GM21717 (cell line): Measurements from ENCODE around the gene APBB2.

Source experiments
- ATAC-seq: cut with Tn5 transposase; IDR thresholded peaks from one replicate; pipeline ENCODE4 v1.9.1; 2021; ENCODE audit warnings: mild to moderate bottlenecking, moderate library complexity; ENCODE audit not compliant: unreplicated experiment

The APBB2 gene

DNA sequence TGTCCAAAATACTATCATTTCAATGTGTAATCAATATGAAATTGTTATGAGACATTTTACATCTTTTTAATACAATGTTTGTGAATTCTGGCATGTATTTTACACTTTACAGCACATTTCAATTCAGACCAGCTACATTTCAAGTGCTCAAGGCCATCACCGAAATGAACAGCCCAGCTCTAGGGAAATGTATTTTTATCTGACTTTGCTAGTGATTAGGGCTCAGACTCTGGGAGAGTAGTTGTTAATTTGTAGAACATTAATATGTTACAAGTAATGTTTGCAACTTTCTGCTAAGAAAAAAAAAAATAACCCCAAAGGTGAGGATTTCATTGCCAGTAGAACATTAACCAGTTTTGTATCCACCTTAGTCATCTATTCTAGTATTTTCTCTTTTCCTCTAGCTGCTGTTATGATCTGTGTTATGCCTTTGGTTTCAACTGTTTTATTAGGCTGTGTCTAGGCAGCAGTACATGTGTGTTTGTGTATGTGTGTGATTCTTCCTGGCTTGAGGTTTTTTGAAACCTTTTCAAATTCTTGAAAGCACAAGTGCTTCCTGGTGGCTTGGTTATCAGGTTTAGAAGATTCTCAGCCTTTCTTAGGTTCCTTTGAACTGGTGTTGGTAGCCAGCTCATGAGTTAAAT lies 338.7 kb downstream of the APBB2 start:
- ATAC-seq, result no peak

DNA sequence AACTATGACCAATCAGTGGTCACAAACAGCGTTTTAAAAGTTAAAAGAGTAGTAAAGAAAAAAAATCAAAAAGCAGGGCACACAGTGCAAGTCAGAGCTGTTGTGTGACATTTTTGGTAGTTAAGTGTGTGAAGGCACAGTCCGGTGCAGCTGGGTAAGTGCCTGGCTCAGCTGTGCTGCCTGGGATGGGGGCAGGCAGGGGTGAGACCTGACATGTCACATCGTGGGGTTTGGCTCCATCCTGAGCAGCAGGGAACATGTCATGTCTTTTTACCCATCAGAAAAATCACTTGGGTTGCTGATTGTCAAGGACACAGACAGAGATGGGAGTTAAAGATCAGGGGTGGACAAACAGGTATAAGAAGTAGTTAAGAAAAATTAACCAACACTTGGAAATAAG lies 339.4 kb downstream of the APBB2 start:
- ATAC-seq, result no peak

DNA sequence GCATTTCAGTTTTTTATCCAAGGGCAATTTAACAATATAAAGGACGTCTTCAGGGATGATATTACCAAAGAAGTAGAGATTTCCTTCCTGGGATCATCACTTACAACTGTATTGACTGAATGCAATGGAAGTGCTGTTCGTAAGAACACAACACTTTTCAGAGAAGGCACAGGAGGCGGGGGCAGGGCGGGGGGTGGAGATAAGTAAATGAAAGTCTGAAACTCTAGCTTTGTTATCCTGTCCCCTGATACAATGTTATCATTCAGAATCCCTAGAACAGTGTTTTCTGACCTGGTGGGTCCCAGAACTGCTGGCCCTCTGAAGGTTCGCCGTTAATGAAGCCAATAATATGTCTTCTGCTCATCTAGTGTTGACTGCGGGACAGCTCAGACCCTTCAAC lies 340.0 kb downstream of the APBB2 start:
- no peak for ATAC-seq

DNA sequence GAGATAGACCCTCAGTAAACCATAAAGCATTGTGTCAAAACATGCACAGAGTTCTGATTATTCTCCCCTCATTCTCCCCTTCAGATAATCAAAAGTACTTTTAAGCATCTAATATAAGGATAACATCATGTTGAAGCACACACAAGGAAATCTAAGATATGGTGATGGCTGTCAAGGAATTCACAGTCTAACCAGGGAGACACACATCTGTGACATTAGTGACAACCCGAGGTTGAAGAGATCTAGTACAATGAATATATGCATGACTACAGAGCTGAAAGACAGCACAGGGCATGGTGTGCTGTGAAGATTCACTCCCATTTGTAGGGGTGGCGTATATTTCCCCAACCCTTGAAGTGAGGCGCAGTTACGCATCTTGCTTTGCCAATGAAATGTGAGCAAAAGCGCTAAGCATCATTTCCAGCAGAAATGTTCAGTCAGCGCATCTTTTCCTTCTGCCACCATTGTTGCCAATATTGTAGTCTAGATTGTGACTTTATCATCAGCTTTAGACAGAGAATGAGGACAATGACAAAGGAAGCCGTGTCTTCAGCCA lies 342.6 kb downstream of the APBB2 start:
- no peak for ATAC-seq

GRCh38 chr4:40870150-40870549 lies 344.2 kb downstream of the APBB2 start:
- ATAC-seq, result no peak

- no peak for ATAC-seq
These were observed 348.6 kb downstream of the APBB2 start for GRCh38 chr4:40865696-40866095.

GRCh38 chr4:40864531-40864930 lies 349.8 kb downstream of the APBB2 start:
- no peak for ATAC-seq

GRCh38 chr4:40858962-40859361 lies 355.4 kb downstream of the APBB2 start:
- no peak for ATAC-seq

DNA sequence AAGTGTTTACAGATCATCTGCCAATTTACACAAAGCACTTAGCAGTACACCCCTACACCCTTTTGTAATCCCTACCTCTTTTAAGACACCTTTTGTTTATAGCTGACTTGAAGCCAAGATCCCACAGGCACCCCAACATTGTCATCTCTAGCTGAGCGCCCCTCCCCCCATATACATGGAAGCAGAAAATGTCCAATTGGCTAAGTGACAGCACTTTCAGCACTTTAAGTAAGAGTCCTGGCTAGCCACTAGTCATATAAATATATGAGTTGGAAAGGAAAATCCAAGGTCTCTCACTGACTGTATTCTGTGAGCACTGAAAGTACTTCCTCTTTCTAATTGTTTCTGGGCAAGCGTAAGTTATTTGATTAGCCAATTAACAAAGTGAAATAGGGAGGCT lies 356.4 kb downstream of the APBB2 start:
- no peak for ATAC-seq

DNA sequence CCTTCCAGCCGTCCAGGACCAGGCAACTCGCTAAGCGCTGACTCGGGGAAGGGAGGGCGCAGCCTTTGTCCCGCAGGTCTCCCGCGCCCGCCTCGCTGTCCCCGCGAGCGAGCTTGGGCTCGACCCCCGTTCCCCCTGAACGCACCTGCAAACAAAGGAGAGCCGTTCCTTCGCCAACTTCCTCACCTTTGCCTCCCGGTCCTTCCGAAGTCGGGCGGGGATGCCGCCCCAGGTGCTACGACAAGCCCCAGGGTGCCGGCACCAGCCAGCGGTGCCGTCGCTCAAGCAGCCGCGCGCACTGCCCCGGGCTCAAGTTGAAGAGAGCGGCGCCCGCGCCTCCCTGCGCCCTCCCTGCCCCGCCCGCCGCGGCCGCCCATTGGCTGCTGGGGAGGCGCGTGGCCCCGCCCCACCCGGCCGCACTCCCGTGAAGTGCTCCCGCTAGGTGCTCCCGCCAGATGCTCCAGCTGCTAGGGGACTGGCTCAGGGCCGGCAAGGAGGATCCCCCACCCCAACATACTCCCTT lies 357.4 kb downstream of the APBB2 start:
- ATAC-seq, result peak; percentile 90

DNA sequence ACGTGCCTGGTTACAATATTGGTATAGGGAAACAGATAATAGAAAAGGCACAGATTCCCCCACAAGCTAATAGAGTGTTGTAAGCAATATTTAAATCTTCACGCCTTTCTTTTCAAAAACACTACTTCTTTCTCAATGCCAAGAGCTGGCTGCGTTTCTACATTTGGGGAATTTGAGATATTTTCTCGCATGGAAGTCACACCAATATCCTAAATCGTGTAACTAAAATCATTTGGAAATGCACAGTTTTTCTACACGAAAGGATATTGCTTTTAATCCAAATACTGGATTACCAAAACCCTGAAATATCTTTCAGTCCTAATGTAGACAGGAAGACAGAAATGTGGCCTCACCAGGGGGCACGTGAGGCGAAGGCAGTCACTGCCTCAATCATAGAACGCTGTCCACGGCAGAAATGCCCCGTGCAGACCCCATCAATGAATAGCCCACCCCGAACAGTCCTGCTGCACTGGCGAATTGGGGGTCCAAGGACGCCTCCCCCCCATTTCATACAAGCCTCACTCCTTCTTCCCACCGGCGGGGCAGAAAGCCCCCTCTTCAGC lies 358.0 kb downstream of the APBB2 start:
- no peak for ATAC-seq

DNA sequence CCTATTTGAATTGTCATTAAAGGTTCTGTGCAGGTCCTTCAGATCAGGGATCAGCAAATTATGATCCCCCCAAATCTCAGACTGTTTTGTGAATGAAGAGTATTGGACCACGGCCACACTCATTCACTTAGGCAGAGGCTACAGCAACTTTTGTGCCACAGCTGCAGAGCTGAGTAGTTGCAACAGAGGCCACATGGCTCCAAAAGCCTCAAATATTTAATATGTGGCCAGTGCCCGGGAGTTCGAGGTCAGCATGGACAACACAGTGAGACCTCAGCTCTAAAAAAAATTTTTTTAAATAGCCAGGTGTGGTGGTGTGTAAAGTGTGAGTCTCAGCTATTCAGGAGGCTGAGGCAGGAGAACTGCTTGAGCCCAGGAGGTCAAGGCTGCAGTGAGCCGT lies 363.8 kb downstream of the APBB2 start:
- ATAC-seq, result no peak

- ATAC-seq, result no peak
These were observed 365.4 kb downstream of the APBB2 start for GRCh38 chr4:40848940-40849339.

- ATAC-seq, result no peak
These were observed 366.1 kb downstream of the APBB2 start for GRCh38 chr4:40848251-40848650.

DNA sequence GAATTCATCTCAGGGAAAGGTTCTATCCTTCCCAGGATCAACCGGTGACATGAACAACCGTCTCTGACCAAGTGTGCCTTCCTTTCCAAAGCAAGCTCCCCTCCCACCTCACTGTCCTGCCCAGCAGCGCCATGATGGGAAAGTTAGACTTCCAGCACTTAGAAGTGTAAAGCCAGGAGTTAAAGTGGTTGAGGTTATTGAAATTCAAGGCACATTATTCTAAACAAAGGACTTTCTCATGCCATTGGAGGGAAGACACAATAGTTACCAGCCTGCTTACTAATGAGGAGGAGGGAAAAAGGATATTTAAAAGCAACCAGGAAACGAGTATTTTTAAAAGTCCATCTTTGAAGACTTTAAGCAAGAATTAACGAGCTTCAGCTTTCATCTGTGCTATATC lies 367.8 kb downstream of the APBB2 start:
- no peak for ATAC-seq

- no peak for ATAC-seq
These were observed 369.0 kb downstream of the APBB2 start for GRCh38 chr4:40845154-40845835.

DNA sequence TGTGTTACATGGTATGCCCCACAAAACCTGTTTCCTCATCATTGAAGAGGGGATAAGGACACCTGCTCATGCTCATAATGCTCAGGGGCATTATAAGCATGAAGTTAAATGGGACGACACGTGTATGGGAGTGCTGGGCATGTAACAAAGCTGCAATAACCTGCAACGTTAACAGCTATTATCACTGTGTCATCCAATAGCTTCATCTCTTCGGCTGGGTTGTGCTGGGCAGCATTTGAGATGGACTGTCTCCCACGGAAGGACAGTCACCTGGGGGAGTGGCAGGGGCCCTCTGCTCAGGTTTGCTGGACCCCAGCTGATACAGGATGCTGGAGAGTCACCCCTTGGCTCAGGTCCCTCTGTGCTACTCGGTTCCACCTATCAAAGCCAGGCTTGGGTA lies 370.1 kb downstream of the APBB2 start:
- ATAC-seq, result no peak

DNA sequence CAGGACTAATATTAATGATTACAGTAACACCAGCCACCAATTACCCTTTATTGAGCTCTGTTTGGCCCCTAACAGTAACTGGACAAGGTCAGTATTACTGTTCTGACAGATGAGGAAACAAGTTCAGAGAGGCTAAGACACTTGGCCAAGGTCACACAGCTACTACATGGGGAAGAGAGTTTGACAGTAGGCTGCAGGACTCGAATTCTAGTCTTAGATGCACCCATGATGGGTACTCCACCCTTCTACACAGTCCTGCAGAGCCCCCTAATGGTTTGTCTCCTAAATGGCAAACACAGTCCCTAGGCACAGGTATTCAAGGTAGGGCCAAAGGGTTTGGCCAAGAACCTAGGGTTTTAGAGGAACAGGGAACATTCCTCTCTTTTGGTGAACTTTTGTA lies 370.6 kb downstream of the APBB2 start:
- ATAC-seq, result peak; percentile 42

DNA sequence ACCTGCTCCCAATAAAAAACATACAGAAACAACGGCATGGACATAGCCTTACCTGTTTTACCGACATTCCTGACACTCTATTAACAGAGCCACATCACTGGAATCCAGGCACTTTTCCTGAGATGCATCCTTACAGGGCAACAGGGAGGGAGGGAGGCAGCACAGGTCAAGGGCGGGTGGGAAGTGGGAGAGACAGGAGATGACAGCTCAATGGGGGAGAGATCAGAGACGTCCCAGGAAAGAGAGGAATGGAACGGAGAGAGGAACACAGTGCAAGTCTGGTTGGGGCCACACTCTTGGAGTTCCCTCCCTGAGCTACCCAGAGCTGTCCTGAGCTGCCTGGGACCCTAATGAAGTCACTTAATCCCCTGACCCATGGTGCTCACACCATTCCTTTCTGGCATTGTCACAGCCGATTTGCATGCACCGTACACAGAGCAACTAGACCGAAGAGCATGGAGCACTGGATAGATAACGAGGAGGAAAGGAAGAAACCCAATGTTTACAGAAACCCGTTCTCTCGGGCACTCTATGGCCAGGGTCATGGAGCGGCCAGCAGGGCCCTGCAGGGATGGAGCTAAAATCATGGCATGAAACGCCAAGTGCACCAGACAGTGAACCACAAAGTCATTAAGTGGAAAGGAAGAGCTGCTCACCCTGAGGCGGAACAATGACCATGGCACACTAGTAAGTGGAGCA lies 371.5 kb downstream of the APBB2 start:
- no peak for ATAC-seq

- no peak for ATAC-seq
These were observed 372.0 kb downstream of the APBB2 start for GRCh38 chr4:40842318-40842717.

GRCh38 chr4:40840985-40841571 lies 373.3 kb downstream of the APBB2 start:
- ATAC-seq, result peak; percentile 79
